ENCODE data around the gene UGT1A3.

- no peak for TF ChIP-seq CTCF (conservative IDR thresholded peaks at IDR 0.05; ENCODE audit: low read depth, low read length)
- TF ChIP-seq EZH2 (IDR thresholded peaks at IDR 0.05; ENCODE audit: borderline replicate concordance, low read depth, low read length, poor library complexity, severe bottlenecking) = no peak
These were observed 40.4 kb downstream of the UGT1A3 start for GRCh38 chr2:233769260-233769659.

All from A673 (cell line).